Keratinocyte (primary cell): ENCODE results near the gene PIP4K2C. TPM values are rescaled to one million over a fixed set of nuclear protein-coding genes. Genes with fewer than 3 reads are reported as not detected.

Experiments used
- DNase-seq: peaks from one replicate; pipeline ENCODE4 v3.0.0-alpha.2; 2011; ENCODE audit warnings: low read depth, missing footprints, low spot score
- FAIRE-seq: peaks from 2 replicates; lab custom pipeline; 2011; peaks lifted over from hg19 to GRCh38; lab: Jason Lieb, UNC
- H2AFZ ChIP-seq: 2 replicates; pipeline ENCODE4 v1.6.0; 2012; ENCODE audit warnings: low read length, control low read depth, inconsistent platforms; ENCODE audit not compliant: control insufficient read depth
- H3K27ac ChIP-seq: 2 replicates; pipeline ENCODE4 v1.5.1; 2011; ENCODE audit warnings: low read length; ENCODE audit not compliant: control insufficient read depth, insufficient read depth
- H3K27me3 ChIP-seq: 3 replicates; pipeline ENCODE4 v1.6.0; 2011; ENCODE audit warnings: low read length; ENCODE audit not compliant: control insufficient read depth, insufficient read depth; ENCODE audit errors: extremely low read depth
- H3K36me3 ChIP-seq, 2 experiments: 2 replicates in 1 of 2; 3 replicates in 1 of 2; pipeline ENCODE4 v1.5.1; 2011; ENCODE audit warnings: low read length in 2 of 2, mild to moderate bottlenecking in 1 of 2; ENCODE audit not compliant: control insufficient read depth in 2 of 2, insufficient read depth in 2 of 2; ENCODE audit errors: extremely low read depth in 1 of 2
- H3K4me1 ChIP-seq: 3 replicates; pipeline ENCODE4 v1.5.1; 2011; ENCODE audit warnings: low read length; ENCODE audit not compliant: control insufficient read depth, insufficient read depth; ENCODE audit errors: extremely low read depth
- H3K4me2 ChIP-seq: 3 replicates; pipeline ENCODE4 v1.6.0; 2011; ENCODE audit warnings: low read depth, low read length; ENCODE audit not compliant: control insufficient read depth, insufficient read depth; ENCODE audit errors: extremely low read depth
- H3K4me3 ChIP-seq, 3 experiments: fragments of 200-600 bp in 1 of 3; sonication (generic) in 1 of 3; 2 replicates in 2 of 3; 3 replicates in 1 of 3; pipeline ENCODE4 v1.5.1; 2011 to 2016; ENCODE audit warnings: low read length in 3 of 3, mild to moderate bottlenecking in 3 of 3, control low read depth in 2 of 3, inconsistent platforms in 1 of 3, low read depth in 1 of 3, mixed read lengths in 1 of 3, mixed run types in 1 of 3, moderate library complexity in 1 of 3; ENCODE audit not compliant: control insufficient read depth in 2 of 3, insufficient read depth in 2 of 3; ENCODE audit errors: extremely low read depth in 1 of 3
- H3K79me2 ChIP-seq: 2 replicates; pipeline ENCODE4 v1.6.0; 2012; ENCODE audit warnings: low read length; ENCODE audit not compliant: control insufficient read depth, insufficient read depth
- H3K9ac ChIP-seq: 3 replicates; pipeline ENCODE4 v1.6.0; 2011; ENCODE audit warnings: low read length; ENCODE audit not compliant: control insufficient read depth, insufficient read depth; ENCODE audit errors: extremely low read depth
- H3K9me1 ChIP-seq: 3 replicates; pipeline ENCODE4 v1.6.0; 2011; ENCODE audit warnings: low read length; ENCODE audit not compliant: control insufficient read depth, insufficient read depth; ENCODE audit errors: extremely low read depth
- H3K9me3 ChIP-seq: 2 replicates; pipeline ENCODE4 v1.5.1; 2012; ENCODE audit warnings: low read depth, low read length; ENCODE audit not compliant: control insufficient read depth
- H4K20me1 ChIP-seq: 3 replicates; pipeline ENCODE4 v1.6.0; 2011; ENCODE audit warnings: low read length; ENCODE audit not compliant: control insufficient read depth, insufficient read depth; ENCODE audit errors: extremely low read depth
- CTCF ChIP-seq, 3 experiments: IDR thresholded peaks in 1 of 3; conservative IDR thresholded peaks in 1 of 3; optimal IDR thresholded peaks in 1 of 3; 2 replicates in 2 of 3; 3 replicates in 1 of 3; pipeline versions ENCODE3 to v1.5.1; 2011; ENCODE audit warnings: low read length in 3 of 3, mild to moderate bottlenecking in 3 of 3, moderate library complexity in 2 of 3, control low read depth in 1 of 3, inconsistent platforms in 1 of 3; ENCODE audit not compliant: insufficient read depth in 2 of 3; ENCODE audit errors: extremely low read depth in 1 of 3
- EZH2 ChIP-seq: IDR thresholded peaks from one replicate; pipeline ENCODE4 v1.6.1; 2012; ENCODE audit warnings: inconsistent platforms, mild to moderate bottlenecking, low read length, moderate library complexity
- dilution Hi-C: fragments of 300-500 bp; cut with MboI; formaldehyde crosslinking; loops from one replicate; pipeline ENCODE4 v1.7.0; 2020; ENCODE audit warnings: low sequenced_read_pairs; ENCODE audit not compliant: extremely low pct_ligation_motif_present
- polyA plus RNA-seq, 5 experiments: library from polyadenylated mRNA; depleted of rRNA in 3 of 5; stranded (reverse) in 3 of 5; stranded (forward) in 1 of 5; unstranded in 1 of 5; fragments of >200 nt; gene quantifications; 1 replicate in 1 of 5; 2 replicates in 3 of 5; 3 replicates in 1 of 5; pipeline versions ENCODE4 v1.2.1 to v1.2.3, GENCODE V29; 2011 to 2012; ENCODE audit warnings: missing spikeins in 2 of 5, low read depth in 1 of 5, low replicate concordance in 1 of 5

Gene PIP4K2C
- polyA plus RNA-seq, 1 donor (not counting 4 experiments of a cell fraction or from before 2014, with no cell fraction given) = 93.6 TPM

- no peak for DNase-seq
Measured at GRCh38 chr12:57564178-57564740, 26.7 kb upstream of the PIP4K2C start.

DNA sequence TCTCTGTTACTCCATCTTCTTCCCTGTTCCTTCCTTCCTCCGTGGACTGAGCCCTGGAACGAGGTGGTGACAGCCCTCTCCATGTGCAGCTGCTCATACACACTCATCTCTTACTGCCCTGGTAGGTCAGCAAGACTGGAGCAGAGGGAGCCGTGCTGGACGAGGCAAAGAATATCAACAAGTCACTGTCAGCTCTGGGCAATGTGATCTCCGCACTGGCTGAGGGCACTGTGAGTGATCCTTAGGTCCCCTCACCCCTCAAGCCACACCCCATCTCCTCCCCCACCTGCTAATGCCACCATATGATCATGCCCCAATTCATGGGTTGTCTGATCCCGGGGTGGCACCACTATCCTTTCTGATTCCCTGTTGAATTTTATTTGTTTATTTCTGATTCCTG is 22.2 kb upstream of the PIP4K2C start:
- Histone ChIP-seq H3K9ac (no peak overlapping the region), H3K27ac (no peak overlapping the region), H3K9me3 (no peaks in the 10 kb centered on the region), H3K27me3 (no peaks in the 10 kb centered on the region), H3K79me2 (no peaks in the 10 kb centered on the region), H3K4me2 (no peak overlapping the region), H3K36me3 (no peaks in the 10 kb centered on the region), H3K9me1 (no peaks in the 10 kb centered on the region), H4K20me1 (no peaks in the 10 kb centered on the region), H3K4me1 (no peaks in the 10 kb centered on the region), H3K4me3 (no peak overlapping the region), H2AFZ (no peak overlapping the region)
- no peak for FAIRE-seq
- DNase-seq = no peak
- dilution Hi-C loops = no loop called here
- TF ChIP-seq CTCF (optimal IDR thresholded peaks at IDR 0.05 in 1 of 3, IDR thresholded peaks at IDR 0.05 in 1 of 3, conservative IDR thresholded peaks at IDR 0.05 in 1 of 3; ENCODE audit: extremely low read depth in 1 of 3, insufficient read depth in 2 of 3, low read length in 3 of 3) = no peak
- TF ChIP-seq EZH2 = no peak

More at GRCh38 chr12:57564178-57564740, 26.7 kb upstream of the PIP4K2C start:
- Histone ChIP-seq H4K20me1 (no peaks in the 10 kb centered on the region), H3K4me3 (no peak overlapping the region), H3K4me2 (no peak overlapping the region), H3K27ac (no peak overlapping the region), H2AFZ (no peak overlapping the region), H3K79me2 (no peaks in the 10 kb centered on the region), H3K4me1 (no peaks in the 10 kb centered on the region), H3K27me3 (no peaks in the 10 kb centered on the region), H3K36me3 (no peaks in the 10 kb centered on the region), H3K9me1 (no peaks in the 10 kb centered on the region), H3K9ac (no peak overlapping the region), H3K9me3 (no peaks in the 10 kb centered on the region)
- TF ChIP-seq EZH2 = no peak
- no peak for TF ChIP-seq CTCF (optimal IDR thresholded peaks at IDR 0.05 in 1 of 3, IDR thresholded peaks at IDR 0.05 in 1 of 3, conservative IDR thresholded peaks at IDR 0.05 in 1 of 3; ENCODE audit: extremely low read depth in 1 of 3, insufficient read depth in 2 of 3, low read length in 3 of 3)
- dilution Hi-C loops = no loop called here
- FAIRE-seq = no peak
